ENCODE measurements around the gene KDF1. TPM values are rescaled to one million over a fixed set of nuclear protein-coding genes. Genes with fewer than 3 reads are reported as not detected.
A peak's percentile ranks its signal among the peaks of the same experiment; 100 is the strongest.

KDF1 gene
- total RNA-seq, 1 experiment from 2014 or later: 23.0 TPM

GRCh38 chr1:26978901-26979300, 18.6 kb upstream of the KDF1 start:
- no peak for DNase-seq (ENCODE audit: low read depth, low spot score)
- ChIA-PET RAD21 (ENCODE audit: low non-redundant PET in 1 of 2, low total read pairs in 2 of 2, uncharacterized antibody in 2 of 2, unreplicated experiment in 2 of 2) (no interaction called here), CTCF (interaction anchor here (1.7 kb wide), 1 partner anchor 12 kb away, joined by 4 read pairs; no protein-coding TSS in a partner anchor), POLR2A (no interaction called here)
- H3K4me3 ChIP-seq (replicated peaks in 1 of 2; ENCODE audit: low read depth in 1 of 2, low read length in 2 of 2): no peak overlapping the region
- H2AFZ ChIP-seq (ENCODE audit: low read depth, low read length, poor library complexity, severe bottlenecking): no peak overlapping the region
- no peaks in the 10 kb centered on the region for H3K9me2 ChIP-seq (ENCODE audit: insufficient read depth)
- H3K36me3 ChIP-seq (ENCODE audit: control insufficient read depth in 1 of 2, insufficient read depth in 2 of 2, low read length in 2 of 2): no peaks in the 10 kb centered on the region
- H3K27me3 ChIP-seq (ENCODE audit: insufficient read depth, low read length): no peaks in the 10 kb centered on the region
- peaks cover 4 to 8% of the 10 kb centered on the region in 2 experiments for H3K4me1 ChIP-seq (ENCODE audit: control insufficient read depth in 1 of 2, insufficient read depth in 2 of 2, low read length in 2 of 2)
- no peak for ATAC-seq
- no peak overlapping the region for H3K27ac ChIP-seq (ENCODE audit: low read depth, low read length)
- H3K79me2 ChIP-seq (ENCODE audit: insufficient read depth, low read length): no peaks in the 10 kb centered on the region
- H3K9me3 ChIP-seq (ENCODE audit: control insufficient read depth in 1 of 2, insufficient read depth in 1 of 2, low read depth in 1 of 2, low read length in 2 of 2): no peaks in the 10 kb centered on the region
- no peak overlapping the region for H3K9ac ChIP-seq (ENCODE audit: low read length)
- BruUV-seq (replicated peaks): no TSS peak
- H4K20me1 ChIP-seq (ENCODE audit: insufficient read depth): no peaks in the 10 kb centered on the region
- peak overlapping the region; percentile 21; the same call in 1 of the 2 replicates for H3K4me2 ChIP-seq (ENCODE audit: low read length)
- TF ChIP-seq EZH2phosphoT487 (IDR thresholded peaks at IDR 0.05; ENCODE audit: borderline replicate concordance) (no peak), YY1 (IDR thresholded peaks at IDR 0.05; ENCODE audit: extremely low read depth, insufficient replicate concordance, low read depth, low read length) (no peak), CEBPB (IDR thresholded peaks at IDR 0.05; ENCODE audit: low read depth) (no peak), ELF1 (IDR thresholded peaks at IDR 0.05; ENCODE audit: borderline replicate concordance, low read depth) (no peak), CTCF (IDR thresholded peaks at IDR 0.05 in 2 of 3, conservative IDR thresholded peaks at IDR 0.05 in 1 of 3; ENCODE audit: borderline replicate concordance in 1 of 3, insufficient read depth in 1 of 3, low read depth in 2 of 3, low read length in 2 of 3) (no peak), SRF (IDR thresholded peaks at IDR 0.05; ENCODE audit: low read depth) (no peak), MAX (IDR thresholded peaks at IDR 0.05) (no peak), FOSL1 (IDR thresholded peaks at IDR 0.05; ENCODE audit: low read depth) (no peak), TCF7L2 (IDR thresholded peaks at IDR 0.05; ENCODE audit: borderline replicate concordance, extremely low read depth, insufficient read depth, insufficient read length) (no peak), POLR2AphosphoS5 (IDR thresholded peaks at IDR 0.05; ENCODE audit: low read depth, low read length) (no peak), POLR2A (IDR thresholded peaks at IDR 0.05; ENCODE audit: borderline replicate concordance, extremely low read depth, insufficient read depth, insufficient read length) (no peak), ZBTB33 (IDR thresholded peaks at IDR 0.05; ENCODE audit: extremely low read depth, insufficient replicate concordance, low read length) (no peak), EZH2 (IDR thresholded peaks at IDR 0.05) (no peak)
- intact Hi-C loops (cut with micrococcal nuclease): loop anchor here (5.0 kb wide), 1 partner anchor 108 kb away; no protein-coding TSS in a partner anchor
